EL (cell line): ENCODE data around the gene STXBP6.

ENCODE experiments used
- DNase-seq: peaks from one replicate; pipeline ENCODE4 v3.0.0-alpha.2; 2016

Gene STXBP6

GRCh38 chr14:25011095-25011494 lies 38.9 kb downstream of the STXBP6 start:
- no peak for DNase-seq

GRCh38 chr14:25010471-25010870 lies 39.5 kb downstream of the STXBP6 start:
- DNase-seq: peak; percentile 73

GRCh38 chr14:25009891-25010290 lies 40.1 kb downstream of the STXBP6 start:
- peak; percentile 89 for DNase-seq

- peak; percentile 51 for DNase-seq
These were observed 42.1 kb downstream of the STXBP6 start for GRCh38 chr14:25007832-25008231.

GRCh38 chr14:25006961-25007795 lies 42.8 kb downstream of the STXBP6 start:
- peak; percentile 97 for DNase-seq

- DNase-seq: no peak
These were observed 43.9 kb downstream of the STXBP6 start for GRCh38 chr14:25006031-25006430.

GRCh38 chr14:25004389-25004809 lies 45.5 kb downstream of the STXBP6 start:
- no peak for DNase-seq

- DNase-seq: peak; percentile 70
These were observed 46.4 kb downstream of the STXBP6 start for GRCh38 chr14:25003537-25003936.

- no peak for DNase-seq
These were observed 48.3 kb downstream of the STXBP6 start for GRCh38 chr14:25001601-25002000.

GRCh38 chr14:25001156-25001555 lies 48.8 kb downstream of the STXBP6 start:
- peak; percentile 56 for DNase-seq

GRCh38 chr14:24999157-24999556 lies 50.8 kb downstream of the STXBP6 start:
- no peak for DNase-seq

- no peak for DNase-seq
These were observed 52.8 kb downstream of the STXBP6 start for GRCh38 chr14:24996930-24997725.

GRCh38 chr14:24995016-24995415 lies 54.9 kb downstream of the STXBP6 start:
- DNase-seq: no peak

GRCh38 chr14:24993631-24994030 lies 56.3 kb downstream of the STXBP6 start:
- DNase-seq: no peak

GRCh38 chr14:24992624-24993360 lies 57.2 kb downstream of the STXBP6 start:
- DNase-seq: no peak

- DNase-seq: no peak
These were observed 58.1 kb downstream of the STXBP6 start for GRCh38 chr14:24991821-24992220.

GRCh38 chr14:24991288-24991687 lies 58.7 kb downstream of the STXBP6 start:
- no peak for DNase-seq

GRCh38 chr14:24990773-24991172 lies 59.2 kb downstream of the STXBP6 start:
- no peak for DNase-seq

- DNase-seq: no peak
These were observed 59.9 kb downstream of the STXBP6 start for GRCh38 chr14:24990050-24990449.

- DNase-seq: no peak
These were observed 61.2 kb downstream of the STXBP6 start for GRCh38 chr14:24988760-24989159.

- no peak for DNase-seq
These were observed 63.6 kb downstream of the STXBP6 start for GRCh38 chr14:24986206-24986893.

- no peak for DNase-seq
These were observed 64.9 kb downstream of the STXBP6 start for GRCh38 chr14:24984846-24985589.
